GM18511 (cell line): ENCODE results near the gene BUB1B.

ENCODE experiments used
- ATAC-seq: cut with Tn5 transposase; IDR thresholded peaks from one replicate; pipeline ENCODE4 v1.9.1; 2021; ENCODE audit warnings: mild to moderate bottlenecking, moderate library complexity; ENCODE audit not compliant: unreplicated experiment

BUB1B gene

GRCh38 chr15:40239693-40240618, 79.1 kb downstream of the BUB1B start:
- ATAC-seq = no peak

GRCh38 chr15:40240619-40241221, 79.9 kb downstream of the BUB1B start:
- ATAC-seq = no peak

DNA sequence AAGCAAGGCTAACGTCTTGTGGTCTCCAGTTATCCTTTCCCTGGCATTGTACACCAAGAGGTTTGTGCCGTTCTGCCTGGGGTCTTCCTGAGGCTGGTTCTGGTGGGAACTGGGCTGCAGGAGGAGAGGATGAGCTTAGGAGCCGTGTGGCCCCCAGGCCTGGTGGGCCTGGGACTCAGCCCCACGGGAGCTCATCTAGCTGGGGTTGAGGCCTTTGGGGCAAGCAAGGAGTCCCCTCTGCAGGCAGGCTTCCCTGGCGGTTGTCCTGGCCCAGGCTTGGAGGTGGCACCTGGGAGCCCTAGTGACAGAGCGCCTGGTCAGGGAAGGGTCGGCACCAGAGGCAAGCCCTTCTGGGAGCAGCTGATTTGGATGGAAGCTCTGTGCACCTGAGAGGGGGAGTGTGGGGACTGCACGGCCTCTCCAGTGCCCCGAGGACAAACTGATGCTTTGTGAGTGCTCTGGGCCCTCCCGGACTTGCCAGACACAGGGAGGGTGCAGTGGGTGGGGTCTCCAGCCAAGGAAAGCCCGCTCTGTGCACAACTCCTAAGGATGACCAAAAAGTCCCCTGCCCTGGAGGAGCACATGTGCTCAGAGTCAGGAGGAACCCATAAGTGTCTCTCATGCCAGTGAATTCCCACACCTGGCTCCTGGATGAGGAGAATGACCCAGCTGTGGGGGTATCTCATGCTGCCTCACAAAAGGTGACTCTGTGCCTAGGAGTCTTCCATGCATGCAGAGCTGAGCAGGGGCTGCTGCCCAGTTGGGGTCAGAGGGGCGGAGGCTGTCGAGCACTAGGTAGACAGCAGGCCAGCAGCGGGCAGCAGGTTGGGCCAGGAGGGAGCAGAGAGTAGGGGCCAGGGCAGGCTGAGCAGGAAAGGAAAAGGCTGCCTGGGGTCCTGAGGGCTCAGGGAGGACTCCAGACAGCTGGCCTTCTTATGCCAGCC, 80.7 kb downstream of the BUB1B start:
- no peak for ATAC-seq

GRCh38 chr15:40242213-40242599, 81.3 kb downstream of the BUB1B start:
- no peak for ATAC-seq

- no peak for ATAC-seq
Observed at GRCh38 chr15:40242601-40243000, 81.7 kb downstream of the BUB1B start.

DNA sequence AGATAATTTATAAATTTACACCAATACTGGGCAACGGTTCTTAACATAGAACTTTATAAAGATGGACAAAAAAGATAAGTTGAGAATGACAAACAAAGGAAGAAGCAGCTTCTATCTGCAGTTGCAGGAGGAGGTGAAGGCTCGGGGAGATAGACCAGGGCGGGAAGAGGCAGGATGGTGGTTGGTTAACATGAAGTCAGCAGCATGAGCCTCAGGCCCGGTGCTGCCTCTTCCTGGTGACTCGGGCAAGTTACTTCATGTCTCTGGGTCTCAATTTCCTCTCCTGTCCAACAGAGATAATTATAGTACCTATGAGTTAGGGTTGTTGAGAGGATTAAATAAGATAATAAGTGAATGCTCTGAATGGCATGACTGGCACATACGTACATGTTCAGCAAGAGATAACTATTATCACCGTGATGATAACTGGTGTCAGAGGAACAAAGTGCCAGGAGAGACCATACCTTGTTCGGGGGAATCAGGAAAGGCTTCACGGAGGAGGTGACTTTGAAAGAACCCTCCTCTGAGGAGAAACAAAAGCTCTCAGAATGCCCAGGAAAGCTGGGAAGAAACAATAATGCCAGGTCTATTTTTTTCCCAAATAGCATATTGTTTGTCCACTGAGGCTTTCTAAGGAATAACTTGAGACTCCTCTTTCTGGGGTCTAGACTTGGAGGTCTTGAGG, 82.4 kb downstream of the BUB1B start:
- ATAC-seq = no peak

GRCh38 chr15:40244961-40245523, 84.2 kb downstream of the BUB1B start:
- no peak for ATAC-seq

DNA sequence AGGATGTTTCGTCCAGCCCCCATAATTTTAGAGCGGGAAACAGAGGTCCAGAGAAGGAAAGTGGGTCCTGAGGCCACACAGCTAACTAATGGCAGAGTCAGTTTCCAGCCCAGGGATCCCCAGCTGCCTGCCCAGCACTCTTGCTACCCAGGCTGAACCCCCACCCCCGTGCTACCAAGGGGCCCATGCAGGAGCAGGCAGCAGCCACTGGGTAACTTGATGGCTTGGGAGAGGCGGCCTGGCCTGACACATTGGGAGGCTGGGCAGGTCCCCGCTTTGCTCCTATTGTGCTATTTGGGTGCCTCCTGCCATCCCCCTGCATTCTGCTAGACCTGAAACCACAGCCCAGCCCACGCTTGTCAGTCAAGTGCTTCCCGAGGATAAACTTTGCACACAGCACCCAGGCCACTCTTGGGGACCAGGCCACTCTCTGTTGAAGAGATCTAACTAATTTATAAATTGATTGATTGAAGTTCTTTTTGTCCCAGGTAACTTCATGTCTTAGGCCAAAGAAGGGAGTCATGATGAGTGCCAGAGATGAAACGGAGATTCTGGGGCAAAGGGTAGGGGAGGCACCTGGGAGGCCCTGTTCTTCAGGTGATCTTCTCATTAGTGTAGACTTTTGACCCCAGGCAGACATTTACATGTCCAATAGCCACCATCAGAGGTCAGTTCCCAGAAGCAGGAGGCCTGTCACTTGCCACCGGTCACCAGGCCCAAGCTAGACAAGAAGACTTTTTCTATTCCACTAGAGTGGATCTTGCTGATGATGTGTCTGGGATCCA, 85.0 kb downstream of the BUB1B start:
- no peak for ATAC-seq

- ATAC-seq = no peak
Observed at GRCh38 chr15:40246496-40247280, 85.8 kb downstream of the BUB1B start.

DNA sequence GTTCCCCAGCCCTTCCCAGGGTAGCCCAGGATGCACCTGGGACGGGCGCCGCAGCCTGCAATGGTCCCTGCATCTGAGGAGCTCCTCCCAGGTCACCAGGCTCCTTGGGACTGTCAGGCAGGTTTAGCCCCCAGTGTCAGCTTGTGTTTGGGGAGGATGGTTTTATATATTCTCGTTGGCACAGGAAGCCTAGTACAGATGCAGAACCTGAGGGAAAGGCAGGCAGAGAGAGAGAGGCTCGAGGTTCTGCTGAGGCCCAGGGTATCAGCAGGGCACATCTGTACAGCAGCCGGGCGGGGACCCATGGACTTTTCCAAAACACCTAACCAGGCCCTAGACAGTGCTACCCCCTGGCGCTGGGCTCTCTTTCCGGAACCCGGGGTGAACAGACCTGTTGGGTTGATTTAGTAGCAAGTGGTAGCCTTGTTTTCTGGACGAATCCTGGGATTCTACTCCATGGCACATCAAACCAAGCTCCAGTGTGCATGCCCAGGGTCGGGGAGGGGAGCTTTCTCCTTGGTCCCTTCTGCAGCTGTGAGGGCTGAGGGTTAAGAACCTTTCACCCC, 86.6 kb downstream of the BUB1B start:
- ATAC-seq = no peak

GRCh38 chr15:40248006-40248783, 87.3 kb downstream of the BUB1B start:
- no peak for ATAC-seq

DNA sequence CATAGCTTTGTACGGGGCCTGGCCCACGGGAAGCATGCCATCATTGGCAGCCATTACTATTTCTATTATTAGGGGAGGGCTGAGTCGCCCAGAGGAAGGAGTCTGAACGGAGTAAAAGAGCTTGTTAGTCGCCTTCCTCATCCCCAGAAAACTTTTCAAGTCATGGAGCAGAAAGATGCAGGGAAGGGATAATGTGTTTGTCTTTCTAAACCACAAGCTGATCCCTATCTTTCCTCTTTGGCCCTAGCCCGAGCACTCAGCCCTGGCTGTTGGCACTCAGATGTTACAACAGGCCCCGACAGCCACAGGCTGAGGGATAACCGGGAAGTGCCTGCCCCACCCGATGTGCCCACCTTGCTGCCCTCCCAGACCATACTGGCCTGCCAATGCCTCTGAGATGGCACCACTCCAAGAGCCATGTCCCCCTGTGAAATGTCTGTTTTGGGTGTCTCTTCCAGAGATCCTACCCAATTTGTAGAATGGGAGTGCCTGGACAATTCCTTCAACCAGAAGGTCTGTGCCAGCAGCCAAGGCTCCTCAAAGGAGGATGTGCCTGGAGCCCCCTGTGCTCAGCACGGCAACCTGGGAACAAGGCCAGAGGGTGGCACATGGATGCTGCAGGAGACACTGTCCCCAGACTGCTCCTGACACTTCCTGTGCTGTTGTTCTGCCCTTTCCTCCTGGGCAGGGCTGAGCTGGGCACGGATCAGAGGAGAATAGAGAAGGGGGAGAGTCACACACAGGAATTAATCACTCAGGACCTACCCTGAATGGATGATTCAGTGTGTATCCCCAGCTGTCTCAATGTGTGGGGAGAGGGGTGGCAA, 88.8 kb downstream of the BUB1B start:
- ATAC-seq = no peak

DNA sequence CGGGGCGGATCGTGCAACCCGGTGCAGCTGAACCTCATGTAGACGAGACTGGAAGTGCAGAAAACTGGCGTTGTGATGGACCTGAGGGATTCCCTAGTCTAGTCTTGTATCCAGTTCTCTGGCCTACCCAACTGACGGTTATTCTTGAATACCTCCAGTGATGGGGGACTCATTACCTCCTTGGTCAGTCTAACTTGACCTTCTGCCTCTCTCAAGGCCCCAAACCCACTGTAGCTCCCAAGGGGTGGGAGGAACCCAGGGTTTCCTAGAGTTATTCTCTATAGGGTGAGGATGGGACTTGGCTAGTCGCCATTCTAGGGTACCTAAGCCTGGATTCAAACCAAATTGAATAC, 89.4 kb downstream of the BUB1B start:
- no peak for ATAC-seq

GRCh38 chr15:40250771-40251483, 90.1 kb downstream of the BUB1B start:
- ATAC-seq = no peak

GRCh38 chr15:40251486-40252140, 90.7 kb downstream of the BUB1B start:
- ATAC-seq = no peak

DNA sequence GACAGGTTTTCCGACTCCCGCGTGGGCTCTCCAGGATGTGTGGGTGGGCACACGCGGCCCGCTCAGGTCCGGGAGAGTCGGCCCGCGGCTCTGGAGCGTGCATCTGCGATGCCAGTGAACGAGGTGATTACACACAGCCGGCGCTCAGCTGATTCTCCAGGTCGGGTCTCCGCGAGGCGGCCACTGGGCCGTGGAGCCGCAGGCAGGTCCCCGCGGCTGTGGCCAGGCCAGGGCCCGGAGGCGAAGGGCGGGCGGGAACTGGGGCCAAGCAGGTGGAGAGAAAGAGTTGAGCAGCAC, 91.2 kb downstream of the BUB1B start:
- no peak for ATAC-seq
